Measurements from ENCODE around the gene UBE2R2. TPM values are rescaled to one million over a fixed set of nuclear protein-coding genes. Genes with fewer than 3 reads are reported as not detected.

UBE2R2 gene
- total RNA-seq, 3 donors from 2014 or later, result 21.2 to 35.0 (median 22.6) TPM

DNA sequence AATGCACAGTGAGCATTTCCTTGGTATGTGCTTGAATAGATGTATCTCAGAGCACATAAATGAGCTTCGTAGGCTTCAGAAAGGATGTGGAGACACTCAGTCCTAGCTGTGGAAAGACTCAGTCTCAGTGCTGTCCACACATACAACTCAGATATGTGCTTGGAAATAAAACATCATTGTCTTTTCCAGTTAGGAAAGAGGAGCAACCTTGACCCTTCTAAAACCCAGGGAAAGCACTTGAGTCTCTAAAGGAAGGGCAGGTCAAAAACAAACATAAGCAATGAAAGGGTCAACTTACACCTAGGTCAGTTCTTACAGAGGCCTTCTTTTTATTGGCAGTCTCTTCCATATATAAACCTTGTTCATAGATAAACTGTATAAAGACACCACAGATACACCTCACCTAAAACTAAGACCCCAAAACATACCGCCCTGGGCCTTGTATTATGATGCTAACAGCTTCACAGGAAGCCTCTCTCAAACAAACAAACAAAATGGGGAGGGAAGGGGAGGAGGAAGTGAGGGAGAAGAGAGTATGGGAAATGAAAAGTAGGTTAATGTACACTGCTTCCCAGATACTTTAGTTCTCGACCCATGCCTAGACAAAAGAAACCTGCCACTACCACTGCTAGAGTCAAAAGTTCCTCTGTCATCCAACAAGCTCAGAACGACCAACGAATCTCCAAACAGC lies 117.4 kb downstream of the UBE2R2 start:
- H3K36me3 ChIP-seq, result peaks cover 3% of the 10 kb centered on the region
- no peaks in the 10 kb centered on the region for H3K9me3 ChIP-seq
- no peak overlapping the region for H3K4me3 ChIP-seq
- no peak for DNase-seq (ENCODE audit: low spot score in 2 of 2)
- TF ChIP-seq POLR2AphosphoS5 (IDR thresholded peaks at IDR 0.05) (no peak), CTCF (IDR thresholded peaks at IDR 0.05) (no peak), POLR2A (IDR thresholded peaks at IDR 0.05) (no peak)
- no peak overlapping the region for H3K27ac ChIP-seq
- no peaks in the 10 kb centered on the region for H3K4me1 ChIP-seq
- intact Hi-C loops (cut with DNase I; ENCODE audit: low total_unique reads), result loop anchor here (5.0 kb wide), 1 partner anchor 657 kb away; no protein-coding TSS in a partner anchor
- no peaks in the 10 kb centered on the region for H3K27me3 ChIP-seq

- TF ChIP-seq CTCF (IDR thresholded peaks at IDR 0.05) (no peak), POLR2AphosphoS5 (IDR thresholded peaks at IDR 0.05) (no peak), POLR2A (IDR thresholded peaks at IDR 0.05) (no peak)
- intact Hi-C loops (cut with DNase I; ENCODE audit: low total_unique reads), result no loop called here
- no peak overlapping the region for H3K4me3 ChIP-seq
- peaks cover 7% of the 10 kb centered on the region for H3K36me3 ChIP-seq
- no peak overlapping the region for H3K27ac ChIP-seq
- no peak for DNase-seq (ENCODE audit: low spot score in 2 of 2)
- no peaks in the 10 kb centered on the region for H3K27me3 ChIP-seq
- H3K4me1 ChIP-seq, result no peaks in the 10 kb centered on the region
- H3K9me3 ChIP-seq, result no peaks in the 10 kb centered on the region
These were observed 123.2 kb downstream of the UBE2R2 start for GRCh38 chr9:33939924-33940874.

DNA sequence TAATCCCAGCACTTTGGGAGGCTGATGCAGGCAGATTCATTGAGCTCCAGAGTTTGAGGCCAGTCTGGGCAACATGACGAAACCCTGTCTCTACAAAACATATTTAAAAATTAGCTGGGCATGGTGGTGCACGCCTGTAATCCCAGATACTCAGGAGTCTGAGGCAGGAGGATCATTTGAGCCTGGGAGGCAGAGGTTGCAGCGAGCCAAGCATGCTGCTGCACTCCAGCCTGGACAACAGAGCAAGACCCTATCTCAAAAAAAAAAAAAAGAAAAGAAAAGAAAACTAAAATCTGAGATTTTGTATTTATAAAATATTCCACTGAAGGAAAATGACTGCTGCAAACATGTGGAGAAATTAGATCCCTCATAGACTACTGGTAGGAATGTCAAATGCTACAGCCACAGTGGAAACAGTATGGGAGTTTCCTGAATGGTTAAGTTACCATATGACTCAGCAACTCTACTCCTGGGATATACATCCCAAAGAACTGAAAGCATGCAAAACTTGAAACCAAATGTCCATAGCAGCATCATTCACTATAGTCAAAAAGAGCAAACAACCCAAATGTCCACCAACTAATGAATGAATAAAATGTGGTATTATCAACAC lies 125.6 kb downstream of the UBE2R2 start:
- DNase-seq (ENCODE audit: low spot score in 2 of 2), result no peak
- no peak for TF ChIP-seq POLR2AphosphoS5 (IDR thresholded peaks at IDR 0.05)
- TF ChIP-seq POLR2A (IDR thresholded peaks at IDR 0.05), result no peak
- TF ChIP-seq CTCF (IDR thresholded peaks at IDR 0.05), result no peak
- Histone ChIP-seq H3K36me3 (peaks cover 7% of the 10 kb centered on the region), H3K27ac (no peak overlapping the region), H3K4me3 (no peak overlapping the region), H3K27me3 (no peaks in the 10 kb centered on the region), H3K9me3 (no peaks in the 10 kb centered on the region), H3K4me1 (no peaks in the 10 kb centered on the region)
- intact Hi-C loops (cut with DNase I; ENCODE audit: low total_unique reads), result no loop called here

GRCh38 chr9:33943389-33943788 lies 126.4 kb downstream of the UBE2R2 start:
- Histone ChIP-seq H3K4me1 (no peaks in the 10 kb centered on the region), H3K27me3 (no peaks in the 10 kb centered on the region), H3K4me3 (no peak overlapping the region), H3K36me3 (peaks cover 7% of the 10 kb centered on the region), H3K9me3 (no peaks in the 10 kb centered on the region), H3K27ac (no peak overlapping the region)
- TF ChIP-seq CTCF (IDR thresholded peaks at IDR 0.05) (no peak), POLR2A (IDR thresholded peaks at IDR 0.05) (no peak), POLR2AphosphoS5 (IDR thresholded peaks at IDR 0.05) (no peak)
- intact Hi-C loops (cut with DNase I; ENCODE audit: low total_unique reads), result no loop called here
- DNase-seq (ENCODE audit: low spot score in 2 of 2), result no peak

Measured in breast epithelium (tissue), 4 donors.